Measurements from ENCODE around the gene PLA2G3. TPM values are rescaled to one million over a fixed set of nuclear protein-coding genes. Genes with fewer than 3 reads are reported as not detected.
A peak's percentile ranks its signal among the peaks of the same experiment; 100 is the strongest.

Gene PLA2G3, protein sequence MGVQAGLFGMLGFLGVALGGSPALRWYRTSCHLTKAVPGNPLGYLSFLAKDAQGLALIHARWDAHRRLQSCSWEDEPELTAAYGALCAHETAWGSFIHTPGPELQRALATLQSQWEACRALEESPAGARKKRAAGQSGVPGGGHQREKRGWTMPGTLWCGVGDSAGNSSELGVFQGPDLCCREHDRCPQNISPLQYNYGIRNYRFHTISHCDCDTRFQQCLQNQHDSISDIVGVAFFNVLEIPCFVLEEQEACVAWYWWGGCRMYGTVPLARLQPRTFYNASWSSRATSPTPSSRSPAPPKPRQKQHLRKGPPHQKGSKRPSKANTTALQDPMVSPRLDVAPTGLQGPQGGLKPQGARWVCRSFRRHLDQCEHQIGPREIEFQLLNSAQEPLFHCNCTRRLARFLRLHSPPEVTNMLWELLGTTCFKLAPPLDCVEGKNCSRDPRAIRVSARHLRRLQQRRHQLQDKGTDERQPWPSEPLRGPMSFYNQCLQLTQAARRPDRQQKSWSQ
- total RNA-seq (2021) (14.7 to 18.3 TPM (median 15.1 TPM) in 3 replicates), Bru-seq, nascent RNA (percentile 69 among the genes with signal in this experiment)
- long read RNA-seq, experiment 1, transcript PLA2G3-201 (7 exons, 2,697 nt) = major isoform, 28 of 60 reads
- long read RNA-seq, experiment 1, partial matches to known transcripts = 4 of 60 reads
- long read RNA-seq, experiment 1, other reads (novel, unspliced or antisense) = 28 of 60 reads
- long read RNA-seq, experiment 2, transcript PLA2G3-201 (7 exons, 2,697 nt) = major isoform, 5 of 19 reads
- long read RNA-seq, experiment 2, partial matches to known transcripts = 1 of 19 reads
- long read RNA-seq, experiment 2, other reads (novel, unspliced or antisense) = 13 of 19 reads
- long read RNA-seq, experiment 3, transcript PLA2G3-201 (7 exons, 2,697 nt) = major isoform, 10 of 17 reads
- long read RNA-seq, experiment 3, partial matches to known transcripts = 0 of 17 reads
- long read RNA-seq, experiment 3, other reads (novel, unspliced or antisense) = 7 of 17 reads

GRCh38 chr22:31139866-31140716 lies at the start of gene PLA2G3:
TSS of gene PLA2G3 (minus strand) at chr22:31140508. CDS start at chr22:31140354, 154 bp downstream.
- DNase-seq (ENCODE audit: low spot score) = peak; percentile 94
- Mint-ChIP-seq H3K27ac (peak within 1 kb of the TSS; percentile 82), H3K4me1 (peaks cover 22% of the 10 kb centered on the region), H3K27me3 (ENCODE audit: low read depth) (peaks cover 9% of the 10 kb centered on the region), H3K9me3 (peaks cover 8% of the 10 kb centered on the region), H3K36me3 (peaks cover 17% of the 10 kb centered on the region), H3K4me3 (peak within 1 kb of the TSS; percentile 86)
- ChIA-PET POLR2A (interaction anchor here (0.5 to 2.6 kb wide), 12 partner anchors 8 to 604 kb away, joined by 3 to 16 read pairs (median 4); partner anchors contain the start of genes INPP5J, MORC2, RNF185 and SELENOM), CTCF (interaction anchor here (0.6 to 7.3 kb wide), 26 partner anchors 9 to 533 kb away, joined by 3 to 73 read pairs (median 4); partner anchors contain the start of genes LIMK2, PIK3IP1, SELENOM and SMTN)
- peak; percentile 98 for ATAC-seq
- TF ChIP-seq TP53 (CRISPR knock-in tag; IDR thresholded peaks at IDR 0.05) = no peak
- TF ChIP-seq RORB (CRISPR knock-in tag; IDR thresholded peaks at IDR 0.05) = no peak
- TF ChIP-seq SMAD4 (CRISPR knock-in tag; IDR thresholded peaks at IDR 0.05) = no peak
- no peak for TF ChIP-seq HMGA2 (CRISPR knock-in tag; IDR thresholded peaks at IDR 0.05)
- TF ChIP-seq NFYB (CRISPR knock-in tag; conservative IDR thresholded peaks at IDR 0.05; ENCODE audit: low read depth) = peak; percentile 75
- TF ChIP-seq RELA (CRISPR knock-in tag; IDR thresholded peaks at IDR 0.05; ENCODE audit: borderline replicate concordance) = no peak; the same call in 1 of the 2 replicates
- no peak for TF ChIP-seq KAT7 (CRISPR knock-in tag; IDR thresholded peaks at IDR 0.05; ENCODE audit: borderline replicate concordance)
- TF ChIP-seq FOXK1 (CRISPR knock-in tag; IDR thresholded peaks at IDR 0.05) = no peak
- TF ChIP-seq EMX1 (CRISPR knock-in tag; IDR thresholded peaks at IDR 0.05) = no peak
- no peak for TF ChIP-seq OVOL2 (CRISPR knock-in tag; IDR thresholded peaks at IDR 0.05; ENCODE audit: borderline replicate concordance)
- TF ChIP-seq ZNF219 (CRISPR knock-in tag; IDR thresholded peaks at IDR 0.05; ENCODE audit: borderline replicate concordance) = no peak
- TF ChIP-seq ZNF317 (CRISPR knock-in tag; IDR thresholded peaks at IDR 0.05; ENCODE audit: borderline replicate concordance, low read depth) = no peak
- no peak for TF ChIP-seq MLX (CRISPR knock-in tag; IDR thresholded peaks at IDR 0.05)
- no peak for TF ChIP-seq JAZF1 (CRISPR knock-in tag; IDR thresholded peaks at IDR 0.05)
- no peak for TF ChIP-seq JUN (CRISPR knock-in tag; IDR thresholded peaks at IDR 0.05)
- TF ChIP-seq, protein P1, sequence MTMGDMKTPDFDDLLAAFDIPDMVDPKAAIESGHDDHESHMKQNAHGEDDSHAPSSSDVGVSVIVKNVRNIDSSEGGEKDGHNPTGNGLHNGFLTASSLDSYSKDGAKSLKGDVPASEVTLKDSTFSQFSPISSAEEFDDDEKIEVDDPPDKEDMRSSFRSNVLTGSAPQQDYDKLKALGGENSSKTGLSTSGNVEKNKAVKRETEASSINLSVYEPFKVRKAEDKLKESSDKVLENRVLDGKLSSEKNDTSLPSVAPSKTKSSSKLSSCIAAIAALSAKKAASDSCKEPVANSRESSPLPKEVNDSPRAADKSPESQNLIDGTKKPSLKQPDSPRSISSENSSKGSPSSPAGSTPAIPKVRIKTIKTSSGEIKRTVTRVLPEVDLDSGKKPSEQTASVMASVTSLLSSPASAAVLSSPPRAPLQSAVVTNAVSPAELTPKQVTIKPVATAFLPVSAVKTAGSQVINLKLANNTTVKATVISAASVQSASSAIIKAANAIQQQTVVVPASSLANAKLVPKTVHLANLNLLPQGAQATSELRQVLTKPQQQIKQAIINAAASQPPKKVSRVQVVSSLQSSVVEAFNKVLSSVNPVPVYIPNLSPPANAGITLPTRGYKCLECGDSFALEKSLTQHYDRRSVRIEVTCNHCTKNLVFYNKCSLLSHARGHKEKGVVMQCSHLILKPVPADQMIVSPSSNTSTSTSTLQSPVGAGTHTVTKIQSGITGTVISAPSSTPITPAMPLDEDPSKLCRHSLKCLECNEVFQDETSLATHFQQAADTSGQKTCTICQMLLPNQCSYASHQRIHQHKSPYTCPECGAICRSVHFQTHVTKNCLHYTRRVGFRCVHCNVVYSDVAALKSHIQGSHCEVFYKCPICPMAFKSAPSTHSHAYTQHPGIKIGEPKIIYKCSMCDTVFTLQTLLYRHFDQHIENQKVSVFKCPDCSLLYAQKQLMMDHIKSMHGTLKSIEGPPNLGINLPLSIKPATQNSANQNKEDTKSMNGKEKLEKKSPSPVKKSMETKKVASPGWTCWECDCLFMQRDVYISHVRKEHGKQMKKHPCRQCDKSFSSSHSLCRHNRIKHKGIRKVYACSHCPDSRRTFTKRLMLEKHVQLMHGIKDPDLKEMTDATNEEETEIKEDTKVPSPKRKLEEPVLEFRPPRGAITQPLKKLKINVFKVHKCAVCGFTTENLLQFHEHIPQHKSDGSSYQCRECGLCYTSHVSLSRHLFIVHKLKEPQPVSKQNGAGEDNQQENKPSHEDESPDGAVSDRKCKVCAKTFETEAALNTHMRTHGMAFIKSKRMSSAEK (CRISPR knock-in tag; IDR thresholded peaks at IDR 0.05; ENCODE audit: borderline replicate concordance) = no peak
- no peak for TF ChIP-seq GTF2I (CRISPR knock-in tag; conservative IDR thresholded peaks at IDR 0.05)
- TF ChIP-seq, protein P2, sequence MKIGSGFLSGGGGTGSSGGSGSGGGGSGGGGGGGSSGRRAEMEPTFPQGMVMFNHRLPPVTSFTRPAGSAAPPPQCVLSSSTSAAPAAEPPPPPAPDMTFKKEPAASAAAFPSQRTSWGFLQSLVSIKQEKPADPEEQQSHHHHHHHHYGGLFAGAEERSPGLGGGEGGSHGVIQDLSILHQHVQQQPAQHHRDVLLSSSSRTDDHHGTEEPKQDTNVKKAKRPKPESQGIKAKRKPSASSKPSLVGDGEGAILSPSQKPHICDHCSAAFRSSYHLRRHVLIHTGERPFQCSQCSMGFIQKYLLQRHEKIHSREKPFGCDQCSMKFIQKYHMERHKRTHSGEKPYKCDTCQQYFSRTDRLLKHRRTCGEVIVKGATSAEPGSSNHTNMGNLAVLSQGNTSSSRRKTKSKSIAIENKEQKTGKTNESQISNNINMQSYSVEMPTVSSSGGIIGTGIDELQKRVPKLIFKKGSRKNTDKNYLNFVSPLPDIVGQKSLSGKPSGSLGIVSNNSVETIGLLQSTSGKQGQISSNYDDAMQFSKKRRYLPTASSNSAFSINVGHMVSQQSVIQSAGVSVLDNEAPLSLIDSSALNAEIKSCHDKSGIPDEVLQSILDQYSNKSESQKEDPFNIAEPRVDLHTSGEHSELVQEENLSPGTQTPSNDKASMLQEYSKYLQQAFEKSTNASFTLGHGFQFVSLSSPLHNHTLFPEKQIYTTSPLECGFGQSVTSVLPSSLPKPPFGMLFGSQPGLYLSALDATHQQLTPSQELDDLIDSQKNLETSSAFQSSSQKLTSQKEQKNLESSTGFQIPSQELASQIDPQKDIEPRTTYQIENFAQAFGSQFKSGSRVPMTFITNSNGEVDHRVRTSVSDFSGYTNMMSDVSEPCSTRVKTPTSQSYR (CRISPR knock-in tag; IDR thresholded peaks at IDR 0.05) = no peak
- TF ChIP-seq ZBTB21 (CRISPR knock-in tag; IDR thresholded peaks at IDR 0.05; ENCODE audit: borderline replicate concordance) = no peak
- TF ChIP-seq, protein P3, sequence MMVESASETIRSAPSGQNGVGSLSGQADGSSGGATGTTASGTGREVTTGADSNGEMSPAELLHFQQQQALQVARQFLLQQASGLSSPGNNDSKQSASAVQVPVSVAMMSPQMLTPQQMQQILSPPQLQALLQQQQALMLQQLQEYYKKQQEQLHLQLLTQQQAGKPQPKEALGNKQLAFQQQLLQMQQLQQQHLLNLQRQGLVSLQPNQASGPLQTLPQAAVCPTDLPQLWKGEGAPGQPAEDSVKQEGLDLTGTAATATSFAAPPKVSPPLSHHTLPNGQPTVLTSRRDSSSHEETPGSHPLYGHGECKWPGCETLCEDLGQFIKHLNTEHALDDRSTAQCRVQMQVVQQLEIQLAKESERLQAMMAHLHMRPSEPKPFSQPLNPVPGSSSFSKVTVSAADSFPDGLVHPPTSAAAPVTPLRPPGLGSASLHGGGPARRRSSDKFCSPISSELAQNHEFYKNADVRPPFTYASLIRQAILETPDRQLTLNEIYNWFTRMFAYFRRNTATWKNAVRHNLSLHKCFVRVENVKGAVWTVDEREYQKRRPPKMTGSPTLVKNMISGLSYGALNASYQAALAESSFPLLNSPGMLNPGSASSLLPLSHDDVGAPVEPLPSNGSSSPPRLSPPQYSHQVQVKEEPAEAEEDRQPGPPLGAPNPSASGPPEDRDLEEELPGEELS (CRISPR knock-in tag; IDR thresholded peaks at IDR 0.05) = no peak; the same call in 1 of the 2 replicates
- TF ChIP-seq ZNF416 (CRISPR knock-in tag; IDR thresholded peaks at IDR 0.05) = no peak
- TF ChIP-seq E2F1 (CRISPR knock-in tag; IDR thresholded peaks at IDR 0.05) = no peak

Data from WTC11 (cell line).